HG03060 (cell line): ENCODE measurements around the gene PUDP.
"Not testable (repeated sequence)": the region's sequence is repeated elsewhere in the genome, so short reads cannot be mapped to it uniquely, and the experiment has no call there.

Source experiments
- ATAC-seq: cut with Tn5 transposase; IDR thresholded peaks from one replicate; pipeline ENCODE4 v1.9.1; 2021; ENCODE audit warnings: low read depth, moderate number of reproducible peaks; ENCODE audit not compliant: unreplicated experiment

The PUDP gene

DNA sequence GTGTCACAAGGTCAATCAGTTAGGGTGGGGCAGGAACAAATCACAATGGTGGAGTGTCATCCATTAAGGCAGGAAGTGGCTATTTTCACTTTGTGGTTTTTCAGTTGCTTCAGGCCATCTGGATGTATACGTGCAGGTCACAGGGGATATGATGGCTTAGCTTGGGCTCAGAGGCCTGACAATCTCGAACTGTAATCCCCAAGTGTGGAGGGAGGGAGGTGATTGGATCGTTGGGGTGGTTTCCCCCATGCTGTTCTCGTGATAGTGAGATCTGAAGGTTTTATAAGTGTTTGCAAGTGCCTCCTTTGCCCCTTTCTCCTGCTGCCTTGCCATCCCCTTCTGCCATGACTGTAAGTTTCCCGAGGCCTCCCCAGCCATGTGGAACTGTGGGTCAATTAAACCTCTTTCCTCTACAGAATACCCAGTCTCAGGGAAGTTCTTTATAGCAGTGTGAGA, 37.1 kb downstream of the PUDP start:
- peak; percentile 35 for ATAC-seq

DNA sequence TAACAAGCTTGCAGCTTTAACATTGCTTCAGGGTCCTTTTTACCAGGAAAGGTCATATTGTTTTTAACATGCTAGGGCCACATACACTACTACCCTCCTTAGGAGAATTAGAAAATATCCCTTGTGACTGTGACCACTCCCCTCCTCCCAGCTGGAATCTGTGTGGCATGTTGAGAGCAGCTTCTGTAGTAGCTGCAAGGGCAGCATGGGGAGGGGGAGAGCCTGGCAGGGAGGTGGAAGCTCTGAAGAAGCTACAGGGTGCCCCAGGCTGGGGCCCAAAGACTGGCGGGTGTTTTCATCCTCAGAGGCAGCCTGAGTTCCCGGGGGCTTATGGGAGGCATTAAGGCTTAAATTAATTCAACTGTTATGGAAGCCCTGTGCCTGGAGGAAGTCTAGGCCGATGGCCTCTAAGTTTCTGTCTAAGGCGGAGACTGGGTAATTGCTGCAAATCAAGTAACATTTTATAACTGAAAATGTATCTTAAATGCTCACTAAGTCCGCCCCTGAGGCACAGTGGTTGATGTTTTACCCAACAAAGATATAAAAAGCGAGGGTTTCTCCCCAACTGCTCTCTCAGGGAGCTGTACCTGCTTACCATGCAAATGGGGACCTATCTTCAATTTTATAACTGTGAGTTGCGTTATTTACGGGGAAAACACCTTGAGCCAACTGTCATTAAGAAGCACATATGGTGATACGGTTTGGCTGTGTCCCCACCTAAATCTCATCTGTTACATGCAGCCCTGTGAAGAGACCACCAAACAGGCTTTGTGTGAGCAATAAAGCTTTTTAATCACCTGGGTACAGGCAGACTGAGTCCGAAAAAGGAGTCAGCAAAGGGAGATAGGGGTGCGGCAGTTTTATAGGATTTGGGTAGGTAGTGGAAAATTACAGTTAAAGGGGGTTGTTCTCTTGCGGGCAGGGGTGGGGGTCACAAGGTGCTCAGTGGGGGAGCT, 37.8 kb downstream of the PUDP start:
- peak; percentile 49 for ATAC-seq

GRCh38 chrX:7109049-7109531, 38.9 kb downstream of the PUDP start:
- ATAC-seq: no peak

DNA sequence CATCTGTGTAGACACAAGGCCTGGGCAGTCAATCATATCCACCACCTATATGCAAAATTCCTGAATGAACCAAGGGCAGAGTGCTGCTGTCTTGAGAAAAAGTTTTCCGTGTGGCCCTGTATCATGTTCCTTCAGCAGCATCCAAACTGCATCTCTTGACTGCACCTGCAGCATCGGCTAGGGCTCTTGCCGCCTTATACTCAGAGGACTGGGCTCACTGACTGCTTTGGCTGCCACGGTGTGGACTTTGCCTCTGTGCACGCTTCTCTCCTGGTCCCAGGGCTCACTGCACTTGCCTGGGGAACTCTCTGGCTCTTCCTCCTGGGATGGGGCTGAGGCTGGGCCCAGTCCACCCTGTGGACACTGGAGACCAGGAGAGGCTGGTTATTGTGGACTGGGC, 39.9 kb downstream of the PUDP start:
- no peak for ATAC-seq

GRCh38 chrX:7106649-7107048, 41.3 kb downstream of the PUDP start:
- no peak for ATAC-seq

- no peak for ATAC-seq
Measured at GRCh38 chrX:7102119-7102518, 45.8 kb downstream of the PUDP start.

DNA sequence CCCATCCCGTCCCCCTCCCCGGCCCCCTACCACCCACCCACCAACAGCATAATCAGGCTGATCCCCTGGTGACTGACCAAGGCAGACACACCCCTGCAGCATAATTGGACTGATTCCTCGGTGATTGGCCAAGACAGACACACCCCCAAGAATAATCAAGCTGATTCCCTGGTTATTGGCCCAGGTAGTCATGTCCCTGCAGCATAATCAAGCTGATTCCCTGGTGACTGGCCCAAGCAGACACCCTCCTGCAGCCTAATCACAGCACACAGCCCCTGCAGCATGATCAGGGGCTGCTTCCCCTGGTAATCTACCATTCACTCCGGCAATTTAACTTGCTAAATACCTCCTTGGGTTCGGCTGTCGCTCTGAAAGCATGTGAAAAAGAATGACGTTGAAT, 47.9 kb downstream of the PUDP start:
- ATAC-seq: no peak

GRCh38 chrX:7095657-7096056, 52.3 kb downstream of the PUDP start:
- not testable (repeated sequence) for ATAC-seq

- no peak for ATAC-seq
Measured at GRCh38 chrX:7093305-7093704, 54.6 kb downstream of the PUDP start.

DNA sequence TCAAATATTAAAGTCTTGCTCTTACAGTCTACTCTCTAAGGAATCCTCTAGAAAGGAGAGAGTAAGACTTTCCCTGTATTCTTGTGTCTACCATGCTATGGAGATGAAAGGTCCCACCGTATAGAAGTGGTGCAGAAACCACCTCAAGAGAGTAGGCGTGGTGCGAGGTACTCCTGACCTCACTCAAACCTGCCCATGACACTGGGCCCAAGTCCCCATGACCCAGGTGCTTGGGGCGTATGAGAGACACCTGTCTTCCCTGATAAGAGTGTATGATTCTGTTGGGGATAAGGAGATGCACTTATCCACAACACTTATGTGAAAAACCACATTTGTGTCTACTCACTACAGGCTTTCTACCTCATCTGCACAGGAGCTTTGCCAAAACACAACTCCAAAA, 55.4 kb downstream of the PUDP start:
- no peak for ATAC-seq

DNA sequence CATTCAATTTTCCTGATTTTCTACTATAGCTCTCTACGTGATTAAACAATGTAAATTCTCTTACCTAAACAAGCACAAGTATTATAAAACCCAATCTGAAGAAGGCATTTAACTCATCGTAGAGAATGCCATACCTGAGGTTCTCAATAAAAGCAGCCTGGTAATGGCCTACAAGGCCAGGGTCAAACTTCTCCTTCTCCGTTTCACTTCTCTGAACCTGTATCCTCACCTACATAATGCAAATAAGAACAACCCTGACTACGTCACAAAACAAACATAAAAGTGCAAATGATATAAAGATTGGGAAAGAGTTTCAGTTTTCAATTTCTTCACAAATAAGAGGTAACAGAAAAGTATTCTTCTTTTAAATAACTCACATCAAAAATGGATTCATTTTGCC, 56.0 kb downstream of the PUDP start:
- no peak for ATAC-seq

DNA sequence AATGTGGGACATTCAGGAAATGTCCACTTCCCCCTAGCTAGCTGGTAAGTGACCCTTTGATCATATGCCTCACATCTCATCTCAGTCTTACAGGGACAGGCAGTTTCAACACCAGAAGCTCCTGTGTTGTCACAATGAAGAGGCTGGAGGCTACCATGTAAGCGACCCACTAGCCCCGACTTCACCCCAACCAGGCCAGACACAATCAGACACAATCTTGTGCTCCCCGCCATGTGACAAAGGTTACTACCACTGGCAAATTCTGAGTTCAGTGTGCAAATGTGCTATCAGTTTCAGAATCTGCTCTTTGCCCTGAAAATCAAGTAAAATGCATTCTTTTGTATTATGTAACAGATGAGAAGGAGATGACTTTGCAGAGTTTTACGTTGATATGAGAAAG, 57.3 kb downstream of the PUDP start:
- ATAC-seq: no peak

DNA sequence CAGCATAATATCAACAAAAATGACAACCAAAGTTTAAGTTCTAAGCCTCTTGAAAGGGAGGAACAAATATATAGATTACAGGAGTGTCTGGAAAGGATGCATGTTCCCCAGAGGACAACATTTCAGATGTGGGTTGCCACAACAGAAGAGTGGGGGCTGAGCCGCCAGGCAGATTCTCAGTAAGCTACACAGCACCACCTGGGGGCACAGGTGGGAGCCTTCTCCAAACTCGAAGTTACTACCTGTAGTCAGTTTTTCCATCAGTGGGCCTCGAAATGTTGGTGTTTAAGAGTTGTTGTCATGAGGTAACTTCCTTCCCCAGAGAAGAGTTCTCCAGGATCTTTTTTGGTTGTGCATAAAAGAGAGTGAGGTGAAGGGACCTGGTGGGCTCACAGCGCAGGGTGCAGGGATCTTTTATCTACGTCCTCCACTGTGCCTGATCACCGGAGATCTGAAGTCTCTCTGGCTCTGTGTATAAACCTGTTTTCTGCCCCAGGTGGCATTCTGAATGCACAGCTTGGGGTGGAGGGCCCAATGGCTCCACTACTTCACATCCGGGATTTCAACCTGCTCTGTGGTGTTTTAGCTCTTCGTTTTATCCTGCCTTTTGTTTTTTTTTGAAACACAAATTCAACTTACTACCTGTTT, 58.9 kb downstream of the PUDP start:
- ATAC-seq: no peak

DNA sequence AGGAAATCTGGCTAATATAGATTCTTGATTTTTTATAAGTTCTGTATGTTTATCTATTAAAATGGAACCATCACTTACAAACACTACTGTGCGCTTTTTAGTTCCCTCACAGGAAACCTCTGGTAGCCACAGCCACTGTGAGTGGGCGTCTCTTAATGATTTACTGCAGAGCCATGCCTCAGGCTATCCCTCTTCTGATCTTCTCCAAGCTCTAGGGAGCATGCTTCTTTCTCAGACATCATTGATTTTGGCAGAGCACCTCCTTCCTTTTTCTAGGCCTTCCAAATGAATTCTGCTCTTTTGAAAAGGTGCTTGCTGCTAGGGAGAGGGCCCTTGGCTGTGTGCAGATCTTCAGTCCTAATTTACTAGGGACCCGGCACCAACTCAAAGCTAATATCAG, 61.6 kb downstream of the PUDP start:
- ATAC-seq: no peak

- ATAC-seq: no peak
Measured at GRCh38 chrX:7085879-7086278, 62.1 kb downstream of the PUDP start.

GRCh38 chrX:7084841-7085240, 63.1 kb downstream of the PUDP start:
- ATAC-seq: no peak

GRCh38 chrX:7083468-7084396, 64.2 kb downstream of the PUDP start:
- peak; percentile 94 for ATAC-seq

DNA sequence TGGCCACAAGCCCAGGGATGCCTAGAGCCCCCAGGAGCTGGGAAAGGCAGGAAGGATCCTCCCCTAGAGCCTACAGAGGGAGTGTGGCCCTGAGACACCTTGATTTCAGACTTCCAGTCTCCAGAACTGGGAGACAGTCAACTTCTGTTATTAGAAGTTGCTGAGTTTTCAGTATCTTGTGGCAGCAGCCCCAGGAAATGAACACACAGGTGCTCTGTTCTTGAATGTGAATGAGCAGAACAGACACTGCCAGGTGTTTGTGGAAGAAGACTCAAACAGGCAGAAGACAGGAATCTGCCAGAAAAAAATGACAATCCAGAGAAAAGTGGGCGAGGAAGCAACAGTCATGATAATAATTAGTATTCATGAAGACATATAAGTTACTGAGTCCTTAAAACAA, 64.9 kb downstream of the PUDP start:
- no peak for ATAC-seq

DNA sequence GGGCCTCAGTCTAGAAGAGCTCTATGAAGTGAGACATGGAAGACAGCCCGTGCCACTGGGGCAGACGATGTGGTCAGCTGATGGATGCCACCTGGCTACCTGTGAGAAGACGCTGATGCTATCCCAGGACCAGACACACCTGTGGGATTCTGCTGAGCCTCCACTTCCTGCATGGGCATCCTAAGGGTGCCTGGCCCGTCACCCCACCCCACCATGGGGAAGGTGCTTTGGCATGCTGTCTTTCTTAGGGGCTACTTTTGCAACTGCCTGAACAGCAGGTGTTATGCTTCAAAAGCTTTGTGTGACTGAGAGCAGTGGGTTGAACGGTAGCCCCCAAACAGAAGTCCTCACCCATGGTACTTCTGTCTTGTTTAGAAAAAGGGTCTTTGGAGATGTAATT, 65.4 kb downstream of the PUDP start:
- no peak for ATAC-seq
